Keratinocyte (primary cell): Measurements from ENCODE around the gene SMU1. TPM values are rescaled to one million over a fixed set of nuclear protein-coding genes. Genes with fewer than 3 reads are reported as not detected.

Source experiments
- DNase-seq: peaks from one replicate; pipeline ENCODE4 v3.0.0-alpha.2; 2011; ENCODE audit warnings: low read depth, missing footprints, low spot score
- FAIRE-seq: peaks from 2 replicates; lab custom pipeline; 2011; peaks lifted over from hg19 to GRCh38; lab: Jason Lieb, UNC
- H2AFZ ChIP-seq: 2 replicates; pipeline ENCODE4 v1.6.0; 2012; ENCODE audit warnings: low read length, control low read depth, inconsistent platforms; ENCODE audit not compliant: control insufficient read depth
- H3K27ac ChIP-seq: 2 replicates; pipeline ENCODE4 v1.5.1; 2011; ENCODE audit warnings: low read length; ENCODE audit not compliant: control insufficient read depth, insufficient read depth
- H3K27me3 ChIP-seq: 3 replicates; pipeline ENCODE4 v1.6.0; 2011; ENCODE audit warnings: low read length; ENCODE audit not compliant: control insufficient read depth, insufficient read depth; ENCODE audit errors: extremely low read depth
- H3K36me3 ChIP-seq, 2 experiments: 2 replicates in 1 of 2; 3 replicates in 1 of 2; pipeline ENCODE4 v1.5.1; 2011; ENCODE audit warnings: low read length in 2 of 2, mild to moderate bottlenecking in 1 of 2; ENCODE audit not compliant: control insufficient read depth in 2 of 2, insufficient read depth in 2 of 2; ENCODE audit errors: extremely low read depth in 1 of 2
- H3K4me1 ChIP-seq: 3 replicates; pipeline ENCODE4 v1.5.1; 2011; ENCODE audit warnings: low read length; ENCODE audit not compliant: control insufficient read depth, insufficient read depth; ENCODE audit errors: extremely low read depth
- H3K4me2 ChIP-seq: 3 replicates; pipeline ENCODE4 v1.6.0; 2011; ENCODE audit warnings: low read depth, low read length; ENCODE audit not compliant: control insufficient read depth, insufficient read depth; ENCODE audit errors: extremely low read depth
- H3K4me3 ChIP-seq, 3 experiments: fragments of 200-600 bp in 1 of 3; sonication (generic) in 1 of 3; 2 replicates in 2 of 3; 3 replicates in 1 of 3; pipeline ENCODE4 v1.5.1; 2011 to 2016; ENCODE audit warnings: low read length in 3 of 3, mild to moderate bottlenecking in 3 of 3, control low read depth in 2 of 3, inconsistent platforms in 1 of 3, low read depth in 1 of 3, mixed read lengths in 1 of 3, mixed run types in 1 of 3, moderate library complexity in 1 of 3; ENCODE audit not compliant: control insufficient read depth in 2 of 3, insufficient read depth in 2 of 3; ENCODE audit errors: extremely low read depth in 1 of 3
- H3K79me2 ChIP-seq: 2 replicates; pipeline ENCODE4 v1.6.0; 2012; ENCODE audit warnings: low read length; ENCODE audit not compliant: control insufficient read depth, insufficient read depth
- H3K9ac ChIP-seq: 3 replicates; pipeline ENCODE4 v1.6.0; 2011; ENCODE audit warnings: low read length; ENCODE audit not compliant: control insufficient read depth, insufficient read depth; ENCODE audit errors: extremely low read depth
- H3K9me1 ChIP-seq: 3 replicates; pipeline ENCODE4 v1.6.0; 2011; ENCODE audit warnings: low read length; ENCODE audit not compliant: control insufficient read depth, insufficient read depth; ENCODE audit errors: extremely low read depth
- H3K9me3 ChIP-seq: 2 replicates; pipeline ENCODE4 v1.5.1; 2012; ENCODE audit warnings: low read depth, low read length; ENCODE audit not compliant: control insufficient read depth
- H4K20me1 ChIP-seq: 3 replicates; pipeline ENCODE4 v1.6.0; 2011; ENCODE audit warnings: low read length; ENCODE audit not compliant: control insufficient read depth, insufficient read depth; ENCODE audit errors: extremely low read depth
- CTCF ChIP-seq, 3 experiments: IDR thresholded peaks in 1 of 3; conservative IDR thresholded peaks in 1 of 3; optimal IDR thresholded peaks in 1 of 3; 2 replicates in 2 of 3; 3 replicates in 1 of 3; pipeline versions ENCODE3 to v1.5.1; 2011; ENCODE audit warnings: low read length in 3 of 3, mild to moderate bottlenecking in 3 of 3, moderate library complexity in 2 of 3, control low read depth in 1 of 3, inconsistent platforms in 1 of 3; ENCODE audit not compliant: insufficient read depth in 2 of 3; ENCODE audit errors: extremely low read depth in 1 of 3
- EZH2 ChIP-seq: IDR thresholded peaks from one replicate; pipeline ENCODE4 v1.6.1; 2012; ENCODE audit warnings: inconsistent platforms, mild to moderate bottlenecking, low read length, moderate library complexity
- dilution Hi-C: fragments of 300-500 bp; cut with MboI; formaldehyde crosslinking; loops from one replicate; pipeline ENCODE4 v1.7.0; 2020; ENCODE audit warnings: low sequenced_read_pairs; ENCODE audit not compliant: extremely low pct_ligation_motif_present
- polyA plus RNA-seq, 5 experiments: library from polyadenylated mRNA; depleted of rRNA in 3 of 5; stranded (reverse) in 3 of 5; stranded (forward) in 1 of 5; unstranded in 1 of 5; fragments of >200 nt; gene quantifications; 1 replicate in 1 of 5; 2 replicates in 3 of 5; 3 replicates in 1 of 5; pipeline versions ENCODE4 v1.2.1 to v1.2.3, GENCODE V29; 2011 to 2012; ENCODE audit warnings: missing spikeins in 2 of 5, low read depth in 1 of 5, low replicate concordance in 1 of 5

SMU1 gene
- polyA plus RNA-seq, 1 donor (not counting 4 experiments of a cell fraction or from before 2014, with no cell fraction given) = 20.3 TPM

- Histone ChIP-seq H3K9ac (no peak overlapping the region), H4K20me1 (no peaks in the 10 kb centered on the region), H3K79me2 (peaks cover 3% of the 10 kb centered on the region), H3K9me1 (no peaks in the 10 kb centered on the region), H2AFZ (no peak overlapping the region), H3K4me3 (no peak overlapping the region), H3K4me2 (no peak overlapping the region), H3K27me3 (no peaks in the 10 kb centered on the region), H3K36me3 (peaks cover 14 to 21% of the 10 kb centered on the region in 2 experiments), H3K4me1 (peaks cover 12% of the 10 kb centered on the region), H3K9me3 (no peaks in the 10 kb centered on the region), H3K27ac (no peak overlapping the region)
- FAIRE-seq (no peak), DNase-seq (no peak)
- TF ChIP-seq CTCF (optimal IDR thresholded peaks at IDR 0.05 in 1 of 3, IDR thresholded peaks at IDR 0.05 in 1 of 3, conservative IDR thresholded peaks at IDR 0.05 in 1 of 3; ENCODE audit: extremely low read depth in 1 of 3, insufficient read depth in 2 of 3, low read length in 3 of 3) (no peak), EZH2 (no peak)
- dilution Hi-C loops = no loop called here
Observed at GRCh38 chr9:33041432-33042188, 34.9 kb downstream of the SMU1 start.

GRCh38 chr9:33040792-33041431, 35.6 kb downstream of the SMU1 start:
- no peak for DNase-seq
- Histone ChIP-seq H3K79me2 (peaks cover 6% of the 10 kb centered on the region), H3K27ac (no peak overlapping the region), H3K9me1 (no peaks in the 10 kb centered on the region), H3K4me2 (no peak overlapping the region), H4K20me1 (no peaks in the 10 kb centered on the region), H2AFZ (no peak overlapping the region), H3K27me3 (no peaks in the 10 kb centered on the region), H3K9ac (no peak overlapping the region), H3K9me3 (no peaks in the 10 kb centered on the region), H3K4me3 (no peak overlapping the region), H3K36me3 (peaks cover 19 to 25% of the 10 kb centered on the region in 2 experiments), H3K4me1 (peaks cover 12% of the 10 kb centered on the region)
- dilution Hi-C loops = no loop called here
- TF ChIP-seq CTCF (optimal IDR thresholded peaks at IDR 0.05 in 1 of 3, IDR thresholded peaks at IDR 0.05 in 1 of 3, conservative IDR thresholded peaks at IDR 0.05 in 1 of 3; ENCODE audit: extremely low read depth in 1 of 3, insufficient read depth in 2 of 3, low read length in 3 of 3) (no peak), EZH2 (no peak)
- FAIRE-seq = no peak
